HUDEP-2 (cell line): ENCODE results near the gene PCDHB10.
"Not testable (repeated sequence)": the region's sequence is repeated elsewhere in the genome, so short reads cannot be mapped to it uniquely, and the experiment has no call there.

Experiments used
- DNase-seq, 76 experiments: peaks; one replicate each; lab custom pipeline; 2025; ENCODE audit not compliant: unreplicated experiment in 76 of 76; lab: John Stamatoyannopoulos, UW

PCDHB10 gene

DNA sequence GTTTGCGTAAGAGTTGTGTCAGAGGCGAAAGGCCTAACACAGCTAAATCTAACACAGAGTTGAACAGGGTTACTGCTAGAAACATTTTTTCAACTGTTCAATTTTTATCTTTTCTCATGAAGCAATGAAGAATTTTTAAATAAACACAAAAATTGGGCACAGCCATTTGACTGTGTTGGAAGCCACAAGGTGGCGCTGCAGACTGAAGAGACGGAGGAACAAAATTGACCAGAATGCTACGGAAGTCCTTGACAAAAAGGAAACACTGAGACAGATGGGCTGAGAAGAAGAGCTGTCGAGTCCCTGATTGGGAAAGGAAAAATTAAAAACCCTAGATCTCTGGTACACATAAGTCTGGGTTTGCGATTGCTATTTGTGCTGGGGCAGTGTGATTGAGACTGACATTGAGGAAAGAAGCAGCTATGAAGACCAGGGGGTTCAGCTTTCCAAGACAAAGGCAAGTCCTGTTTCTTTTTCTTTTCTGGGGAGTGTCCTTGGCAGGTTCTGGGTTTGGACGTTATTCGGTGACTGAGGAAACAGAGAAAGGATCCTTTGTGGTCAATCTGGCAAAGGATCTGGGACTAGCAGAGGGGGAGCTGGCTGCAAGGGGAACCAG lies 5.1 kb upstream of the PCDHB10 start, which contains the start of gene PCDHB9:
Gene PCDHB9 (plus strand): TSS at position 265 of the 616 bp plus-strand sequence. CDS start 158 bp downstream, at position 423.
- peak in 3 of 76 experiments; percentile 0 to 13 (median 6) for DNase-seq

- DNase-seq = not testable (repeated sequence)
Observed at GRCh38 chr5:141188682-141189081, 3.5 kb upstream of the PCDHB10 start.

DNA sequence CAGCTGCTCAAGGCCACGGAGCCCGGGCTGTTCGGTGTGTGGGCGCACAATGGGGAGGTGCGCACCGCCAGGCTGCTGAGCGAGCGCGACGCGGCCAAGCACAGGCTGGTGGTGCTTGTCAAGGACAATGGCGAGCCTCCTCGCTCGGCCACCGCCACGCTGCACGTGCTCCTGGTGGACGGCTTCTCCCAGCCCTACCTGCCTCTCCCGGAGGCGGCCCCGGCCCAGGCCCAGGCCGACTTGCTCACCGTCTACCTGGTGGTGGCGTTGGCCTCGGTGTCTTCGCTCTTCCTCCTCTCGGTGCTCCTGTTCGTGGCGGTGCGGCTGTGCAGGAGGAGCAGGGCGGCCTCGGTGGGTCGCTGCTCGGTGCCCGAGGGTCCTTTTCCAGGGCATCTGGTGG lies 3.0 kb upstream of the PCDHB10 start:
- not testable (repeated sequence) for DNase-seq

- DNase-seq = not testable (repeated sequence)
Observed at GRCh38 chr5:141194332-141194731, 2.2 kb downstream of the PCDHB10 start.

GRCh38 chr5:141196363-141196762 lies 4.2 kb downstream of the PCDHB10 start:
- no peak for DNase-seq

DNA sequence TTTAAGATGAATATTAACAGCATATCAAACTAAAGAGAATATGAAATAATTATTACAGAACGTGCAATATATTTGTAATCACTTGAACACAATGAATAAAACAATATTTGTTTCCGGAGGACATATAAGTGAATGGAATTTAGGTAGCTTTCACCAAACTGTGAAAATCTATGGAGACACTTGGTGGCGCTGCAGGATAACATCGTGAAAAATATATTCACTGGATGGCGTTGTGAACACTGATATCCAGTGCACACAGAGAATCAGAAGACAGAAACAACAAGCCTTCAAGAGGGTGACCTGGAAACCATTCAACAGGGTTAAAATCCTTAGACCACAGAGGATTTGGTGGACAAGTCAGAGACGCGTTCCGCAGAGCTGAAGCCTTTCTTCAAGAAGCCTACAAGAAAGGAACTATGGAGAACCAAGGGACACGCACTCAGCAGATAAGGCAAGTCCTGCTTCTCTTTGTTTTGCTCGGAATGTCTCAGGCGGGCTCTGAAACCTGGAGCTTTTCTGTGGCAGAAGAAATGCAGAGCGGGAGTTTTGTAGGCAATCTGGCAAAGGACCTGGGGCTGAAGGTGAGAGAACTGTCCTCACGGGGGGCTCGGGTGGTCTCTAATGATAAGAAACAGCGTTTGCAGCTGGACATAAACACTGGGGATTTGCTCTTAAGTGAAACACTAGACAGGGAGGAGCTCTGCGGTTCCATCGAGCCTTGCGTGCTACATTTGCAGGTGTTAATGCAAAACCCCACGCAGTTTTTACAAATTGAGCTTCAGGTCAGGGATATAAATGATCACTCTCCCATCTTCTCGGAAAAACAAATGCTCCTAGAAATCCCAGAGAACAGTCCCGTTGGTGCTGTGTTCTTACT lies 7.4 kb downstream of the PCDHB10 start, which contains the start of gene PCDHB11:
Gene PCDHB11 (plus strand): TSS at position 269 of the 877 bp plus-strand sequence. CDS start 148 bp downstream, at position 417.
- no peak for DNase-seq

GRCh38 chr5:141201126-141201525 lies 9.0 kb downstream of the PCDHB10 start:
- not testable (repeated sequence) for DNase-seq

GRCh38 chr5:141201646-141202045 lies 9.5 kb downstream of the PCDHB10 start:
- not testable (repeated sequence) for DNase-seq

GRCh38 chr5:141208478-141208877 lies 16.3 kb downstream of the PCDHB10 start, which contains the start of gene PCDHB12:
TSS of gene PCDHB12 (plus strand) at chr5:141208719. CDS start at chr5:141208908, 189 bp downstream.
- DNase-seq = no peak

GRCh38 chr5:141210281-141210680 lies 18.1 kb downstream of the PCDHB10 start:
- DNase-seq = not testable (repeated sequence)

DNA sequence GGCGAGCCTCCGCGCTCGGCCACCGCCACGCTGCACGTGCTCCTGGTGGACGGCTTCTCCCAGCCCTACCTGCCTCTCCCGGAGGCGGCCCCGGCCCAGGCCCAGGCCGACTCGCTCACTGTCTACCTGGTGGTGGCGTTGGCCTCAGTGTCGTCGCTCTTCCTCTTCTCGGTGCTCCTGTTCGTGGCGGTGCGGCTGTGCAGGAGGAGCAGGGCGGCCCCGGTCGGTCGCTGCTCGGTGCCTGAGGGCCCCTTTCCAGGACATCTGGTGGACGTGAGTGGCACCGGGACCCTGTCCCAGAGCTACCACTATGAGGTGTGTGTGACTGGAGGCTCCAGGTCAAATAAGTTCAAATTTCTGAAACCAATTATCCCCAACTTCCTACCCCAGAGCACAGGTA lies 18.7 kb downstream of the PCDHB10 start:
- DNase-seq = not testable (repeated sequence)

GRCh38 chr5:141213656-141214339 lies 21.6 kb downstream of the PCDHB10 start, which contains the start of gene PCDHB13:
TSS of gene PCDHB13 (plus strand) at chr5:141213919. CDS start at chr5:141214124, 205 bp downstream.
- peak in 9 of 76 experiments; percentile 2 to 30 (median 12) for DNase-seq

GRCh38 chr5:141214583-141214982 lies 22.4 kb downstream of the PCDHB10 start:
- not testable (repeated sequence) for DNase-seq

DNA sequence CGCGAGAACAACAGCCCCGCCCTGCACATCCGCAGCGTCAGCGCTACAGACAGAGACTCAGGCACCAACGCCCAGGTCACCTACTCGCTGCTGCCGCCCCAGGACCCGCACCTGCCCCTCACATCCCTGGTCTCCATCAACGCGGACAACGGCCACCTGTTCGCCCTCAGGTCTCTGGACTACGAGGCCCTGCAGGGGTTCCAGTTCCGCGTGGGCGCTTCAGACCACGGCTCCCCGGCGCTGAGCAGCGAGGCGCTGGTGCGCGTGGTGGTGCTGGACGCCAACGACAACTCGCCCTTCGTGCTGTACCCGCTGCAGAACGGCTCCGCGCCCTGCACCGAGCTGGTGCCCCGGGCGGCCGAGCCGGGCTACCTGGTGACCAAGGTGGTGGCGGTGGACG lies 23.4 kb downstream of the PCDHB10 start:
- not testable (repeated sequence) for DNase-seq

DNA sequence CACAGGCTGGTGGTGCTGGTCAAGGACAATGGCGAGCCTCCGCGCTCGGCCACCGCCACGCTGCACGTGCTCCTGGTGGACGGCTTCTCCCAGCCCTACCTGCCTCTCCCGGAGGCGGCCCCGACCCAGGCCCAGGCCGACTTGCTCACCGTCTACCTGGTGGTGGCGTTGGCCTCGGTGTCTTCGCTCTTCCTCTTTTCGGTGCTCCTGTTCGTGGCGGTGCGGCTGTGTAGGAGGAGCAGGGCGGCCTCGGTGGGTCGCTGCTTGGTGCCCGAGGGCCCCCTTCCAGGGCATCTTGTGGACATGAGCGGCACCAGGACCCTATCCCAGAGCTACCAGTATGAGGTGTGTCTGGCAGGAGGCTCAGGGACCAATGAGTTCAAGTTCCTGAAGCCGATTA lies 23.9 kb downstream of the PCDHB10 start:
- not testable (repeated sequence) for DNase-seq

DNA sequence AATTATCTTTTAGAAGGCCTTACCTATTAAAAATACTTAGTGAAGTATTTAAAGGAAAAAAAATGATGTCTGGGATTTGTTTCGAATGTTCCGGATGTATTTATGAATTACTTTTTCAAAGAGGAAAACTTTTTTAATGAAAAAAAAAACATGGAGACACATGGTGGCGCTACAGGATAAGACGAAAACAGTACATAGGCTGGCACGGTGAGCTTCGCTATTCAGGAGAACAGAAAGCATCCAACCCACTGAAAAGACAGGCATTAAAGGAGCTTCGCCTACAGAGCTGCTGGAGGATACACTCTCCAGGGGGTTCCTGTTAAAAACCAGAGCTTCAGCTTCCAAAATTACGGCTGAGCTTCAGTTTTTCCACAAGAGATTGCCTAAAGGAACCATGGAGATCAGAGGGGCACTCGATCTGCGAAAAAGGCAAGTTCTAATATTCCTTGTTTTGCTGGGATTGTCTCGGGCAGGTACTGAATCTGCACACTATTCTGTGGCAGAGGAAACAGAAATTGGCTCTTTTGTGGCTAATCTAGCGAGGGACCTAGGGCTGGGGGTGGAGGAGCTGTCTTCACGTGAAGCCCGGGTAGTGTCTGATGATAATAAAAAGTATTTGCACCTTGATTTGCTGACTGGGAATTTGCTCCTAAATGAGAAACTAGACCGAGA lies 31.1 kb downstream of the PCDHB10 start, which contains the start of gene PCDHB14:
Gene PCDHB14 (plus strand): TSS at position 232 of the 672 bp plus-strand sequence. CDS start 163 bp downstream, at position 395.
- DNase-seq = peak in 2 of 76 experiments; percentile 7 to 9

DNA sequence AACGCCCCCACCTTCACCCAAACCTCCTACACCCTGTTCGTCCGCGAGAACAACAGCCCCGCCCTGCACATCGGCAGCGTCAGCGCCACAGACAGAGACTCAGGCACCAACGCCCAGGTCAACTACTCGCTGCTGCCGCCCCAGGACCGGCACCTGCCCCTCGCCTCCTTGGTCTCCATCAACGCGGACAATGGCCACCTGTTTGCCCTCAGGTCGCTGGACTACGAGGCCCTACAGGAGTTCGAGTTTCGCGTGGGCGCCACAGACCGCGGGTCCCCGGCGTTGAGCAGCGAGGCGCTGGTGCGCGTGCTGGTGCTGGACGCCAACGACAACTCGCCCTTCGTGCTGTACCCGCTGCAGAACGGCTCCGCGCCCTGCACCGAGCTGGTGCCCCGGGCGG lies 32.7 kb downstream of the PCDHB10 start:
- not testable (repeated sequence) for DNase-seq

- DNase-seq = not testable (repeated sequence)
Observed at GRCh38 chr5:141225421-141225820, 33.3 kb downstream of the PCDHB10 start.

DNA sequence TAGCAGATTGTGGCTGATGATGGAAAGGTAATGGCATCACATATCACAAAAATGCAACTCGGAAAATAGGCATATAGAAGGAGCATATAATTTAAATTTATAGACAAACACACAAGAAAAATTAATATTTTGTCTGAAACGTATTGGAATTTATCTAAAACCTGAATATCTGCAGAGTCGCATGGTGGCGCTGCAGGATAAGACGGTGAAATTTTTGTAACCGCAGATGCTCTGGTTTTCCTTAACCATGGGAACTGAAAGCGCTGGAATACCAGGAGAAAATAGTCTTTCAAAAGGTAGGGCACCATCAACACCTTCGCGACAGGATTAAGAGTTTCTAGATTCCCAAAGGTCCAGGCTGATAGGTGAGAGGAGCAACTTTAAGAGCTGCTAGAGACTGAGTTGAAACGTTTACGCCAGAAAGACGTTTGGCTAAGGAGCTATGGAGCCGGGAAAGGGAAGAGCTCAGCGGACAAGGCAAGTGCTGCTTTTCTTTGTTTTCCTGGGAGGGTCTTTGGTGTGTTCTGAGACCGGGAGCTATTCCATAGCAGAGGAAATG lies 42.0 kb downstream of the PCDHB10 start:
- DNase-seq = no peak

- not testable (repeated sequence) for DNase-seq
Observed at GRCh38 chr5:141235922-141236321, 43.8 kb downstream of the PCDHB10 start.
